Heart right ventricle (tissue), 16 donors: ENCODE measurements around the gene TRA2B. TPM values are rescaled to one million over a fixed set of nuclear protein-coding genes. Genes with fewer than 3 reads are reported as not detected.

ENCODE experiments used
- ATAC-seq, 8 donors: fragments of 200-7000 bp; cut with Tn5 transposase; one replicate each; pipeline ENCODE4 v1.9.1; 2020; ENCODE audit warnings: mild to moderate bottlenecking in 8 of 8, moderate library complexity in 8 of 8, moderate number of reproducible peaks in 1 of 8
- DNase-seq, 2 donors: peaks; one replicate each; pipeline ENCODE4 v3.0.0-alpha.2; 2020
- H3K27ac ChIP-seq, 10 donors: fragments of 200-600 bp; sonication (generic) in 2 of 10; one replicate each; pipeline versions ENCODE4 v1.5.0 to v1.8.0; 2020 to 2022; ENCODE audit warnings: mild to moderate bottlenecking in 3 of 10
- H3K27me3 ChIP-seq, 7 donors: fragments of 200-600 bp; one replicate each; pipeline ENCODE4 v1.8.0; 2021 to 2022; ENCODE audit warnings: mild to moderate bottlenecking in 2 of 7
- H3K36me3 ChIP-seq, 9 donors: fragments of 200-600 bp; sonication (generic) in 1 of 9; one replicate each; pipeline versions ENCODE4 v1.5.0 to v1.8.0; 2020 to 2022; ENCODE audit warnings: mild to moderate bottlenecking in 2 of 9
- H3K4me1 ChIP-seq, 9 donors: fragments of 200-600 bp; sonication (generic) in 1 of 9; one replicate each; pipeline versions ENCODE4 v1.5.0 to v1.8.0; 2020 to 2022; ENCODE audit warnings: mild to moderate bottlenecking in 4 of 9
- H3K4me3 ChIP-seq, 10 donors: fragments of 200-600 bp; sonication (generic) in 2 of 10; one replicate each; pipeline versions ENCODE4 v1.5.0 to v1.8.0; 2020 to 2022; ENCODE audit warnings: mild to moderate bottlenecking in 7 of 10, moderate library complexity in 2 of 10
- H3K9me3 ChIP-seq, 11 donors: fragments of 200-600 bp in 10 of 11; sonication (generic) in 2 of 11; one replicate each; pipeline versions ENCODE4 v1.5.0 to v1.8.0; 2013 to 2022; ENCODE audit warnings: mild to moderate bottlenecking in 2 of 11, control low read depth in 1 of 11, moderate library complexity in 1 of 11
- WGBS, 2 donors: extraction: QIAGEN DNeasy Blood & Tissue Kit; methylation state at CpG; one replicate each; pipeline ENCODE4 v1.1.7; 2013; ENCODE audit warnings: inconsistent platforms in 1 of 2; 5-methylcytosine and 5-hydroxymethylcytosine counted together
- intact Hi-C, 10 donors: fragments of 100-400 bp; cut with DNase I; formaldehyde crosslinking; loops; one replicate each; pipeline versions ENCODE4 v1.11.1 to v1.14.2; 2022
- polyA plus RNA-seq, 2 donors: library from polyadenylated mRNA; stranded (reverse); fragments of 200-250 nt; gene quantifications; one replicate each; pipeline ENCODE4 v1.2.3, GENCODE V29; 2013
- total RNA-seq, 10 donors: library from RNA; stranded (reverse); fragmentation: NEBNext Ultra II Directional in 3 of 10; extraction: Animal tissue kit (Norgen Biotek cat#: 25700) in 3 of 10; gene quantifications; one replicate each; pipeline versions ENCODE4 v1.2.1 to v1.2.4, GENCODE V29; 2021 to 2023
- TF ChIP-seq, protein P1 (sequence below), 9 donors: fragments of 200-600 bp; sonication (generic) in 2 of 9; IDR thresholded peaks; one replicate each; pipeline versions ENCODE4 v1.5.0 to v1.8.0; 2021 to 2022; ENCODE audit warnings: antibody characterized with exemption in 9 of 9, mild to moderate bottlenecking in 5 of 9, moderate library complexity in 1 of 9
- donor health status: Arrhythmogenic right ventricular cardiomyopathy.
- donor health status: ischemic (EF 13 %, LVEDD 7.1; RV severe dilation, severe dysfunction).
- donor health status: healthy with polysubstance abuse.
- donor health status: DM: no; HTN: yes; CAD: no.
- donor health status: DM: no; HTN: no; CAD: no.
- donor health status: ischemic (EF 25% LVEDD 6.9; RV normal size, moderate dysfunction).
- donor health status: ischemic (EF 25% LVEDD 5.7; RV mildly dilated, moderate dysfunction).
- donor health status: healthy.
- donor health status: DM: yes; HTN: yes; CAD: no.
- donor health status: Ischemic cardiomyopathy.
- donor health status: ischemic (EF 35%, LVEDD 5.7; RV mildly dilated, moderate dysfunction).
- donor health status: nonischemic (EF 11% LVEDD 7.7; RV severe dilation, severe dysfunction).
- donor health status: DM: yes; HTN: yes; CAD: no.
- donor health status: PGD.
- donor health status: ischemic (EF 29% LVEDD 5.4; RV normal size, mild dysfunction).
- donor health status: nonischemic (EF 23%, LVEDD 6.1; RV moderate dilation, normal function).

Gene TRA2B
- total and polyA plus RNA-seq, 12 donors: 43.6 to 75.9 (median 49.8) TPM

- intact Hi-C loops: loop anchor here in 6 of 10 donors (10.0 kb wide), 5 partner anchors 105 to 1565 kb away; partner anchors contain the start of genes IGF2BP2 (in 3 of the 6), CLCN2 (in 1 of the 6), POLR2H (in 1 of the 6) and ST6GAL1 (in 1 of the 6)
- WGBS, 2 donors: 7% methylated on average over 3 of the region's 3 CpGs
Measured at GRCh38 chr3:185929192-185930151, 8.3 kb downstream of the TRA2B start.

GRCh38 chr3:185928496-185928895, 9.3 kb downstream of the TRA2B start:
- Histone ChIP-seq H3K9me3 (no peaks in the 10 kb centered on the region), H3K4me1 (peaks cover 37 to 100% (median 92%) of the 10 kb centered on the region in 9 donors), H3K4me3 (peak overlapping the region in 5 of 10 donors; percentile 7 to 100 (median 21)), H3K27me3 (no peaks in the 10 kb centered on the region), H3K36me3 (peaks cover 0 to 80% (median 21%) of the 10 kb centered on the region in 9 donors), H3K27ac (peak overlapping the region in 3 of 10 donors; percentile 22 to 56 (median 24))
- intact Hi-C loops: loop anchor here in 1 of 10 donors (10.0 kb wide), 1 partner anchor 194 kb away; no protein-coding TSS in a partner anchor
- DNase-seq (no peak), ATAC-seq (no peak)
- TF ChIP-seq, protein P1, sequence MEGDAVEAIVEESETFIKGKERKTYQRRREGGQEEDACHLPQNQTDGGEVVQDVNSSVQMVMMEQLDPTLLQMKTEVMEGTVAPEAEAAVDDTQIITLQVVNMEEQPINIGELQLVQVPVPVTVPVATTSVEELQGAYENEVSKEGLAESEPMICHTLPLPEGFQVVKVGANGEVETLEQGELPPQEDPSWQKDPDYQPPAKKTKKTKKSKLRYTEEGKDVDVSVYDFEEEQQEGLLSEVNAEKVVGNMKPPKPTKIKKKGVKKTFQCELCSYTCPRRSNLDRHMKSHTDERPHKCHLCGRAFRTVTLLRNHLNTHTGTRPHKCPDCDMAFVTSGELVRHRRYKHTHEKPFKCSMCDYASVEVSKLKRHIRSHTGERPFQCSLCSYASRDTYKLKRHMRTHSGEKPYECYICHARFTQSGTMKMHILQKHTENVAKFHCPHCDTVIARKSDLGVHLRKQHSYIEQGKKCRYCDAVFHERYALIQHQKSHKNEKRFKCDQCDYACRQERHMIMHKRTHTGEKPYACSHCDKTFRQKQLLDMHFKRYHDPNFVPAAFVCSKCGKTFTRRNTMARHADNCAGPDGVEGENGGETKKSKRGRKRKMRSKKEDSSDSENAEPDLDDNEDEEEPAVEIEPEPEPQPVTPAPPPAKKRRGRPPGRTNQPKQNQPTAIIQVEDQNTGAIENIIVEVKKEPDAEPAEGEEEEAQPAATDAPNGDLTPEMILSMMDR (IDR thresholded peaks at IDR 0.05): no peak
- 0 to 3% methylated on average over 1 of the region's 1 CpG for WGBS, 2 donors

More at GRCh38 chr3:185929192-185930151, 8.3 kb downstream of the TRA2B start:
- H3K4me3 ChIP-seq: peak overlapping the region in 5 of 10 donors; percentile 1 to 100 (median 21)
- no peak for DNase-seq
- TF ChIP-seq, protein P1 (IDR thresholded peaks at IDR 0.05): no peak
- H3K27ac ChIP-seq: peak overlapping the region in 5 of 10 donors; percentile 16 to 56 (median 22)
- peaks cover 0 to 71% (median 12%) of the 10 kb centered on the region in 9 donors for H3K36me3 ChIP-seq
- peak in 2 of 8 donors; percentile 35 to 55 for ATAC-seq
- no peaks in the 10 kb centered on the region for H3K9me3 ChIP-seq
- H3K27me3 ChIP-seq: no peaks in the 10 kb centered on the region
- H3K4me1 ChIP-seq: peaks cover 37 to 100% (median 98%) of the 10 kb centered on the region in 9 donors

- ATAC-seq (no peak), DNase-seq (no peak)
- peaks cover 37 to 100% (median 83%) of the 10 kb centered on the region in 9 donors for H3K4me1 ChIP-seq
Measured at GRCh38 chr3:185927501-185928200, 10.2 kb downstream of the TRA2B start.

More at GRCh38 chr3:185927501-185928200, 10.2 kb downstream of the TRA2B start:
- intact Hi-C loops: loop anchor here in 1 of 10 donors (10.0 kb wide), 1 partner anchor 193 kb away; no protein-coding TSS in a partner anchor
- H3K9me3 ChIP-seq: no peaks in the 10 kb centered on the region
- H3K4me3 ChIP-seq: peak overlapping the region in 2 of 10 donors; percentile 97 to 100
- peak overlapping the region in 2 of 10 donors; percentile 22 to 24 for H3K27ac ChIP-seq
- peaks cover 0 to 89% (median 29%) of the 10 kb centered on the region in 9 donors for H3K36me3 ChIP-seq
- WGBS, 2 donors: 13 to 16% methylated on average over 1 of the region's 1 CpG
- TF ChIP-seq, protein P1 (IDR thresholded peaks at IDR 0.05): no peak
- no peaks in the 10 kb centered on the region for H3K27me3 ChIP-seq
